ENCODE measurements around the gene DVL3. TPM values are rescaled to one million over a fixed set of nuclear protein-coding genes. Genes with fewer than 3 reads are reported as not detected.

The DVL3 gene
- total and polyA plus RNA-seq, 10 of the 15 experiments (the other 5 are each of a cell fraction or from before 2014, with no cell fraction given), result 2.2 to 39.7 (median 14.5) TPM

DNA sequence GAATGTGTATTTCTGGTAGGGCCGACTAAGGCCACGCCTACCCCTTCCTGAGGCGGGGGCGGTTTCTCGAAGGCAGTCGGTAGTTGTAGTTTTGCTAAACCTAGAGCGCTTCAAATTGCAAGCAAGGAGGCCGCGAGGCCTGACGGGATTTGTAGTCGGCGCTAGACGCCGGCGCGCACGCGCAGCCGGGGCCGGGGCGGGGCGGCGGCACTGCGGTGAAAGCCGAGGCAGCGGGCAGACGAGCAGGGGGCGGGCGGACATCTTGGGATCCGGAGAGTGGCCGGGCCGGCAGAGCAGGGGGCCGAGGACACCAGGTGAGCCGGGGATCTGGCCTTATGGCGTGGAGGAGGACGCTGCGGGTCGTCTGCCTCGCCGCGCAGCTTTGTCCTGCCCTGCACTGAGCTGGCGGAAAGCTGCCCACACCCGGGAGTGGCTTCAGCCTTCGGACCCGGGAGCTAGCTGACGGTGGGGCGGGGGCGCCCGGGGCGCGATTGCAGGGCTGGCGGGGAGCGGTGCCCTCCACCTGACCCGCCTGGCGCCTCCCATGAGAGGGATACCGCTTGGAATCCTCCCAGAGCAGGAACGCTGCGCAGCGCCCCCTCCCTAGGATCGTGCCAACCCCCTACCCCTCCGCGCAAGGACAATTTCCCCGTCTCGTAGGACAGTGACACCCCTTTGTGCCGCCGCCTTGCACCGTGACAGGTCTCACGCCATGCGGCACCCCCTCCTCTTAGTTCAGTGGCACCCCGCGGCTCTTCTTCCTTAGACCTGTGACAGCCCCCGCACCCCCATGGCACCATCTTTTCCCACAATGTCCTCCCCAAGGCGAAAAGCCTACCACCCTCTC, 19.7 kb downstream of the DVL3 start, which contains the start of gene AP2M1 (continued):
- TF ChIP-seq HCFC1 (IDR thresholded peaks at IDR 0.05; ENCODE audit: low read length), result peak; percentile 98
- peak; percentile 99 for TF ChIP-seq IKZF1 (conservative IDR thresholded peaks at IDR 0.05)
- TF ChIP-seq SP1 (IDR thresholded peaks at IDR 0.05; ENCODE audit: low read depth, low read length), result peak; percentile 75
- TF ChIP-seq POLR2AphosphoS5 (IDR thresholded peaks at IDR 0.05; ENCODE audit: low read length), result peak; percentile 79
- TF ChIP-seq, protein P1, sequence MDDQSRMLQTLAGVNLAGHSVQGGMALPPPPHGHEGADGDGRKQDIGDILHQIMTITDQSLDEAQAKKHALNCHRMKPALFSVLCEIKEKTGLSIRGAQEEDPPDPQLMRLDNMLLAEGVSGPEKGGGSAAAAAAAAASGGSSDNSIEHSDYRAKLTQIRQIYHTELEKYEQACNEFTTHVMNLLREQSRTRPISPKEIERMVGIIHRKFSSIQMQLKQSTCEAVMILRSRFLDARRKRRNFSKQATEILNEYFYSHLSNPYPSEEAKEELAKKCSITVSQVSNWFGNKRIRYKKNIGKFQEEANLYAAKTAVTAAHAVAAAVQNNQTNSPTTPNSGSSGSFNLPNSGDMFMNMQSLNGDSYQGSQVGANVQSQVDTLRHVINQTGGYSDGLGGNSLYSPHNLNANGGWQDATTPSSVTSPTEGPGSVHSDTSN (IDR thresholded peaks at IDR 0.05; ENCODE audit: insufficient replicate concordance, low read depth, low read length), result no peak
- TF ChIP-seq CREB1 (IDR thresholded peaks at IDR 0.05; ENCODE audit: low read depth), result peak; percentile 82
- no peak for TF ChIP-seq SMC3 (IDR thresholded peaks at IDR 0.05; ENCODE audit: borderline replicate concordance, low read length)
- peak; percentile 74; the same call in 1 of the 2 replicates for TF ChIP-seq POLR2AphosphoS2 (IDR thresholded peaks at IDR 0.05; ENCODE audit: low read depth, low read length)
- peak; percentile 94 for TF ChIP-seq POLR2A (IDR thresholded peaks at IDR 0.05; ENCODE audit: low read depth, low read length)
- TF ChIP-seq SIN3A (IDR thresholded peaks at IDR 0.05; ENCODE audit: low read depth, low read length), result no peak
- 0 out of 2 replicates have a peak, but pooled peaks have one; percentile 20 for TF ChIP-seq DPF2 (IDR thresholded peaks at IDR 0.05)
- TF ChIP-seq MEF2B (IDR thresholded peaks at IDR 0.05; ENCODE audit: partially characterized antibody, poor library complexity, severe bottlenecking), result peak; percentile 19
